GM18873 (cell line): ENCODE data around the gene BMP7.

ENCODE experiments used
- ATAC-seq: cut with Tn5 transposase; IDR thresholded peaks from one replicate; pipeline ENCODE4 v1.9.1; 2021; ENCODE audit warnings: mild to moderate bottlenecking, moderate library complexity, moderate number of reproducible peaks; ENCODE audit not compliant: unreplicated experiment, low FRiP score

BMP7 gene

GRCh38 chr20:57266291-57267157 lies at the start of gene BMP7:
BMP7 (minus strand) TSS chr20:57266641; CDS start chr20:57266122, 519 bp downstream.
- ATAC-seq = no peak

- no peak for ATAC-seq
Observed at GRCh38 chr20:57315976-57316480, 49.6 kb upstream of the BMP7 start.

DNA sequence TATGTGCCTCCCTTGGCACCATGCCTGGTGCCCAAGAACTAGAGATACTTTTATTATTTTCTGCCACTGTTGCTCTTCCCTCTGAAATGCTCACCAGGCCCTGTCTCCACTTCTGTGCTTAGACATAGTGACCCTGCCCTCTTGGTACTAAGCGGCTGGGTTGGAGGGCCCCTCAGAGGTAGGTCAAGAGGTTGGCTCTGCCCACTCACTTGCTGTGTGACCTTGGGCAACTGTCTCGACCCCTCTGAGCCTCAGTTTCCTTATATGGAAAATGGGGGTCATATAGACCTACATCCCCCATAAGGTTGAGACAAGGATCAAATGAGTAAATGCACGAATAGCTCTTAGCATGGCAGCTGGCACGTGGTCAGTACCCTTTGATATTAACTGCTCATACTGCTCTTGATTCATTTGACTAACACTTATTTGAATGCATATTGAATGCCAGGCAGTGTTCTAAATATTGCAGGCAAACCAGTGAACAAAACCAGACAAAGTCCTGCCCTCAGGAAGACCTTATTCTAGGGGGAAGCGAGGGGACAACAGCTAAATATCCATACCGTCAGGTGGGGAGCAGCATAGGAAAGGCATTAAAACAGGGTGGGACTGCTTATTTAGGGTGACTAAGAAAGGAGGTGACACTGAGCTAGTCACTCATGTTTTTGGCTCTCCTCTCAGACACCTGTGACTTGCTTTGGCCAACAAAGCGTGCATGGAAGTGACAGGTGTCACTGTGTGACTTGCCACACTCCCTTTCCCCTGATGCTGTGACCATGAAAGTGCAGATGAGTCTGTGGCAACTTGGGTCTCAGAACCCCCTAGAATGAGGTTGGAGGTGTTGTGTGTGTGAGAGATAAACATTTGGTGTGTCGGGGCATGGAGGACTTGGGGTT lies 48.9 kb upstream of the BMP7 start:
- ATAC-seq = no peak

DNA sequence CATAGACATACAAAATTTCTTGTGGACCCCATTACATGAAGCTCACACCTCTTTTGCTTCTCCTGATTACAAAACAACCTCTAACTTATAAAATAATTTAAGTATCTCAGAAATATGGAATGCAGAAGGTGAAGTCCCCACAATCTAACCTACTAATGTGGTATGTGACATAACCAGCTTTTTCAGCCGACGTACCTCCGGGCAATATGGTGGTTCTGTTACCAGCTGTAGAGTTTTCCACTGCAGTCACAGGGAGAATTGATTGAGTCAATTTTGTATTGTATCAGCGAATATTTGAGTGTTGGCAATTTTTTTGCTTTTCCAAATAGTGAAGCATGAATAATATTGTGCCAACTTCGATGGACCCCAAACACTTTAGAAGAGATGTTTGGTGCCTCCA lies 47.5 kb upstream of the BMP7 start:
- no peak for ATAC-seq

DNA sequence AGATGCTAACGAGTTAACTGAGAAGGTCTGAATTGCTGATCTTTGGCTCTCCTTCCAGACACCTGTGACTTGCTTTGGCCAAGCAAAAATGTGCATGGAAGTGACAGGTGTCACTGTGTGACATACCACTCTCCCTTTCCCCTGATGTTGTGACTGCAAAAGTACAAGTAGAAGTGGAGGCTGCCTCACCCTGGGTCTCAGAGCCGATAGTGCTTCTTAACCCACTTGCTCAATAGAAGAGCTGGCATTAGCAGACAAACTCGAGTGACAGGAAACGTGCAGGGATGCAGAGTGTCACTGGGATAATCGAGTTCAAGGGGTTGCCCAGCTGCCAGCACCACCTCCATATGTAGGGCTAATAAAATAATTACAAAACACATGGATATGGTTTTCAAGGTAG lies 46.8 kb upstream of the BMP7 start:
- ATAC-seq = no peak

- ATAC-seq = no peak
Observed at GRCh38 chr20:57312138-57312537, 45.7 kb upstream of the BMP7 start.

- ATAC-seq = no peak
Observed at GRCh38 chr20:57310821-57311514, 44.5 kb upstream of the BMP7 start.

- no peak for ATAC-seq
Observed at GRCh38 chr20:57309544-57310115, 43.2 kb upstream of the BMP7 start.

DNA sequence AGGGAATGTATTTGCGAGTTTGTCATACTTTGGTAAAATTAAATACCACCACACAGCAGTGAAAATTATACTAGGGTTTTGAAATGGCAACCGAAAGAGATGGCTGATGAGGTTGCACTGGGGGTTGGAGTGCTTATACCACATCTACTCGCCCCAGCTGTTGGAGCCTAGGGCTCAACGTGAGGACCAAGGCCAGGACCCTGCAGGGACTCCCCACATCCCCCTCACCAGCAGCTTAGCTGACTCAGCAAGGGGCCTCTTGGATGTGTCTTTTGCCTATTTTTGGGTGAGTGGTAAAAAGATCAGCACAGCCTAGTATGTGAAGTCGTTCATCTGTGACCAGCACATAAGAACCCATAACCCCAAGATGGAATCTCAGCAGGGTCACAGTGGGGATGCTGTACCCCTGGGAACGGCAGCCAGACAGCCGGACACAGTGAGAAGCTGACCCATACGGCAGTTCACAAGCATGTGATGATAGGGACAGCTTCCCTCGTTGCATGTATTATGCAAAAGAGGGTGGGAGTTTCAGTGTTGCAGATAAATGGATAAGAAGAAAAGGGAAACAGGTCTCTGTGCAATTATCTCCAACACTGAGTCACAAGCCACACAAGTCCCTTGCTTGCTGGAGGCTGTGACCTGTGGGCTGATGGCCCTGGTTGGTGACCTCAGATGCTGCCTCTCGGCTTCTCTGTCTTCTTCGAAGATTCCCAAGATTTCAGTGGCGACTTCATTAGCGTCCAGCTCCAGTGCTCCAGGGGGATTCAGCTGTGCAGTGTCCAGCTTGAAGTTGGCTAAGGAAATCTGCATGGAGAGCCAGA lies 42.2 kb upstream of the BMP7 start:
- ATAC-seq = no peak

- ATAC-seq = no peak
Observed at GRCh38 chr20:57306747-57307146, 40.3 kb upstream of the BMP7 start.

- no peak for ATAC-seq
Observed at GRCh38 chr20:57301026-57301425, 34.6 kb upstream of the BMP7 start.

GRCh38 chr20:57298457-57298856 lies 32.0 kb upstream of the BMP7 start:
- no peak for ATAC-seq

- no peak for ATAC-seq
Observed at GRCh38 chr20:57294550-57294949, 28.1 kb upstream of the BMP7 start.

DNA sequence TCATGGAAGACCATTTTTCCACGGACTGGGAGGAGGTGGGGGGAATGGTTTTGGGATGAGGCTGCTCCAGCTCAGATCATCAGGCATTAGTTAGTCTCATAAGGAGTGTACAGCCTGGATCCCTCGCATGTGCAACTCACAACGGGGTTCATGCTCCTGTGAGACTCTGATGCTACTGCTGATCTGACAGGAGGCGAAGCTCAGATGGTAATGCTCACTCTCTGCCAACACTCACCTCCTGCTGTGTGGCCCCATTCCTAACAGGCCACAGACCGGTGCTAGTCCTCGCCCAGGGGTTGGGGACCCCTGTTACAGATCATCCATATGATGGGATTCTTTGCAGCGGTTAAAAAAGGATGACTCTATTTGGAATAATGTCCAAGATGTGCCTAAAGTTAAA lies 27.6 kb upstream of the BMP7 start:
- no peak for ATAC-seq

GRCh38 chr20:57292611-57293010 lies 26.2 kb upstream of the BMP7 start:
- ATAC-seq = no peak

- no peak for ATAC-seq
Observed at GRCh38 chr20:57291694-57292093, 25.3 kb upstream of the BMP7 start.

DNA sequence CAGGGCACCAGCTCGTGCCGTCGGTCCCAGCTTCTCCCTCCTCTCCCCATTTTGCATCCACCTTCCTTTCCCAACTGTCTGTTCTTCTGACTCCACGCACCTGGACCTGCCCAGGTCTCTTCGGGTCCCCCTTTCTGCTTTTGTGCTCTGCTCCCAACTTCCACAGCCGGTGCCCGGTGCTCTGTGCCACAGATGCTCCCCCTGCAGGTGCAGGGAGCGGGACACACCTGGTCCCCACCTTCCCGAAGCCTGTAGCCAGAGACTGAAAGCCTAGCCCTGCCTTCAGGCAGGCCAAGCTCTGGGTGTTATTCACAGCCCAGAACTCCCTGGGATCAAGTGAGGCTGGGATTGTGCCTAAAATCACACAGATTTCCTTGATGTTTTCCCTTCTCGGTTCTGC lies 24.6 kb upstream of the BMP7 start:
- no peak for ATAC-seq

DNA sequence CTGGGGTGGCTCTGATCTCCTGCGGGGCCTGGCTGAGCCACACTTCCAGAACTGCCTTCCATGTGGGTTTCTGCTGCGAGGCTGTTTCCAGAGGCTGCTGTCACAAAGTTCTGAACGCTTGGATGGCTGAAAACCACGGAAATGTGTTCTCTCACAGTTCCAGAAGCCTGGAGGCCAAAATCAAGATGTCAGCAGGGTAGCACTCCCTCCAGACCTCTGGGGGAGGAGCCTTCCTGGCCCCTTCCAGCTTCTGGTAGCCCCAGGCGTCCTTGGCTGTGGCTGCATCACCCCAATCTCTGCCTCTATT lies 23.7 kb upstream of the BMP7 start:
- ATAC-seq = no peak

DNA sequence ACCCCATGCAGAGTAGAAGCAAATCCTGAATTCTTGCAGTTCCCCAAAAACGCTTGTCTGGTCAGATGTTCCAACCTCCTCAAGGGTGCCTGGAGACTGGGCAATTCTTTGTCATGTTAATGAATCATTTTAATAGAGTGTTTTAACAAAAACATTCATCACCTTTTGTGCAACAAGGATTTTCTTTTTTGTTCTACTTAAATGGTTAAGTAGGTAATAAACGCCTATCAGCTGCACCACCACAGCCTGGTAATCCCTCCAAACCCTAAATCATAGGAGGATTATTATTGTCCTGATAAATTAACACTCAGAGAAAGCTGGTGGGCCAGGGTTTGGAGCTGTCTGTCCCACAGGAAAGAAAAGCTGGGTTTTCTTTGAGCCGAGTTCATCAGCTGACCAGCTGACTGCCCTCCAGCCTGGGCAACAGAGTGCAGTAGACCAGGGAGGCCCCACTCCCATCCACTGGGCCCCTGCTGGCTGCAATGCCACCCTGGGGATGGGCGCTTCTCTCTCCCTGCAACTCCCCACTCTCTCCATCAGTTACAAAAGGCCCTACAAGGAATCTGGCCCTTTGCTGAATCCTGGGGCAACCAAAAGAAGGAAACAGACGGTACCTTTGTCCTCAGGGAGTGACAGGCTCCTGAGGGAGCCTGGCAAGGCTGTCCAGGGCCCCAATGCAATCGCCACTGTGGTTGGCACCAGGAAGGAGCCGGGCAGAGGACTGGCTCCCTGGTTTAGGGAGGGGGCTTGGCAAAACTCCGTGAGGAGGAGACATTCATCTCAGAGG lies 23.1 kb upstream of the BMP7 start:
- no peak for ATAC-seq
